ENCODE results near the gene LRRC59. TPM values are rescaled to one million over a fixed set of nuclear protein-coding genes. Genes with fewer than 3 reads are reported as not detected.

Gene LRRC59
- total RNA-seq, 1 donor from 2014 or later, result 185 TPM

DNA sequence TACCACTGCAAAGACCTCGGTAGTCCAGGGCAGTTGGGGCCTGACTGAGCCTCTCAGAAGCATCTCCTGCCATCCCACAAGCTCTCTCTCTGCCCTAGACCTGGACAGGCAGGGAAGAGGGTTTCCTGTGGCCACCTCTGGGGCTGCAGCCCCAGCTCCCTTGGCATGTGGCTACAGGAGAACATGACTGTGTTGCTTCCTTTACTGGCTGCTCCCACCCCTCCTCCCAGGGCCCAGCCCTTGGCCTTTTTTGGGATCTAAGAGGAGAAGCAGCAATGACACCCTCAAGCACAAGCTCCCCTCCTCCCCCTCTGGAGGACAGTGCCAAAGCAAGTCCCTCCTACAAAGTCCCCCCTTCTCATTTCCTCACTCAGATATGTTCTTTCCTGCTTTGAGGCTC lies 29.9 kb downstream of the LRRC59 start:
- H3K36me3 ChIP-seq (ENCODE audit: insufficient read depth, low read length), result peaks cover 34% of the 10 kb centered on the region
- H3K27ac Mint-ChIP-seq (ENCODE audit: unreplicated experiment), result no peak overlapping the region
- no peak overlapping the region for H3K27ac ChIP-seq (ENCODE audit: low read depth, low read length)
- peak overlapping the region; percentile 54 for H3K4me3 Mint-ChIP-seq (ENCODE audit: unreplicated experiment)
- peaks cover 22% of the 10 kb centered on the region for H3K4me1 ChIP-seq (ENCODE audit: insufficient read depth, low read length)
- H3K79me2 ChIP-seq (ENCODE audit: insufficient read depth, low read length), result peaks cover 25% of the 10 kb centered on the region
- H3K4me3 ChIP-seq (ENCODE audit: insufficient read depth, low read depth, low read length), result no peak overlapping the region
- no peak for FAIRE-seq
- H3K9ac ChIP-seq (ENCODE audit: low read length), result no peak overlapping the region
- peaks cover 39% of the 10 kb centered on the region for H4K20me1 ChIP-seq (ENCODE audit: insufficient read depth, low read length)
- TF ChIP-seq, protein P1, sequence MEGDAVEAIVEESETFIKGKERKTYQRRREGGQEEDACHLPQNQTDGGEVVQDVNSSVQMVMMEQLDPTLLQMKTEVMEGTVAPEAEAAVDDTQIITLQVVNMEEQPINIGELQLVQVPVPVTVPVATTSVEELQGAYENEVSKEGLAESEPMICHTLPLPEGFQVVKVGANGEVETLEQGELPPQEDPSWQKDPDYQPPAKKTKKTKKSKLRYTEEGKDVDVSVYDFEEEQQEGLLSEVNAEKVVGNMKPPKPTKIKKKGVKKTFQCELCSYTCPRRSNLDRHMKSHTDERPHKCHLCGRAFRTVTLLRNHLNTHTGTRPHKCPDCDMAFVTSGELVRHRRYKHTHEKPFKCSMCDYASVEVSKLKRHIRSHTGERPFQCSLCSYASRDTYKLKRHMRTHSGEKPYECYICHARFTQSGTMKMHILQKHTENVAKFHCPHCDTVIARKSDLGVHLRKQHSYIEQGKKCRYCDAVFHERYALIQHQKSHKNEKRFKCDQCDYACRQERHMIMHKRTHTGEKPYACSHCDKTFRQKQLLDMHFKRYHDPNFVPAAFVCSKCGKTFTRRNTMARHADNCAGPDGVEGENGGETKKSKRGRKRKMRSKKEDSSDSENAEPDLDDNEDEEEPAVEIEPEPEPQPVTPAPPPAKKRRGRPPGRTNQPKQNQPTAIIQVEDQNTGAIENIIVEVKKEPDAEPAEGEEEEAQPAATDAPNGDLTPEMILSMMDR (IDR thresholded peaks at IDR 0.05; ENCODE audit: insufficient read depth, low read depth, low read length), result no peak
- TF ChIP-seq EZH2 (IDR thresholded peaks at IDR 0.05; ENCODE audit: insufficient read depth, low read length), result no peak
- H3K4me1 Mint-ChIP-seq (ENCODE audit: low read depth, unreplicated experiment), result peaks cover 42% of the 10 kb centered on the region
- no peaks in the 10 kb centered on the region for H3K27me3 ChIP-seq (ENCODE audit: insufficient read depth, low read length)
- H3K9me3 Mint-ChIP-seq (ENCODE audit: unreplicated experiment), result no peaks in the 10 kb centered on the region
- no peak overlapping the region for H2AFZ ChIP-seq (ENCODE audit: low read depth, low read length)
- DNase-seq (ENCODE audit: low read depth), result no peak
- peaks cover 15% of the 10 kb centered on the region for H3K36me3 Mint-ChIP-seq (ENCODE audit: low read depth, unreplicated experiment)
- H3K9me3 ChIP-seq (ENCODE audit: insufficient read depth, low read depth, low read length), result no peaks in the 10 kb centered on the region
- no peaks in the 10 kb centered on the region for H3K27me3 Mint-ChIP-seq (ENCODE audit: low read depth, unreplicated experiment)
- H3K4me2 ChIP-seq (ENCODE audit: low read length), result no peak overlapping the region

DNA sequence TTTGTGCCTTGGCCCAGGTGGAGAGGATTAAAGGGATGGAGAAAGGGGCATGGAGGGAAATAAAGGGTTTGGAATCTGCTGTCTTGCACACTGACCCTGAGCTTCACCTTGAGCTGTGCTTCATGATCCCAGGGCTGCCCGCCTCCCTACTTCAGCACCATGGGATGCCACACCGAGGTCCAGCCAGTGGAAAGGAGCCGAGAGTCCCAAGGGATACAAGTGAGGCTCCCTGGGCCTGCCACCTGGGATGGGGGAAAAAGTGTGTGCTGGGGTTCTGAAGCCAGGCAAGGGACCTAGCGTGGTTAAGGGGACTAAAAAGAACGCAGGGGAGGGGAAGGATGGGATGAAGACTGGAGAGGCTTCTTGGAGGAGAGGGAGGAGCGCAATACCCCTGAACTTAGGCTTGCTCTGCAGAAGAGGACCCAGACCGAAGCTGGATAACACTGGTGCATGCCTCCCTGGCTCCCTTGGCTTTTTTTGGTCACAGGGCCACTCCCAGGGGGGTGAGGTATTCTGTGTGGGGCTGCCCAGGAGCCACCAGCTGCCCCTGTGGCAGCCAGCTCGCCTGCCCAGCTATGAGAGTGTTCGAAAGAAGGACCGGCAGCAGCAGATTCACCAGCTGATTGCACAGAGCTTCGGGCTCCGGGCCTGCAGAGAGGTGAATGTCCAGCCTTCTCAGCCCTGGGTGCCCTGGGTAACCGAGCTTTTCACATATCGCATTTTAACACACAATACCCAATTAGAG lies 31.5 kb downstream of the LRRC59 start:
- Histone ChIP-seq H3K4me2 (ENCODE audit: low read length) (no peak overlapping the region), H3K36me3 (ENCODE audit: insufficient read depth, low read length) (peaks cover 29% of the 10 kb centered on the region), H3K27me3 (ENCODE audit: insufficient read depth, low read length) (no peaks in the 10 kb centered on the region), H3K4me3 (ENCODE audit: insufficient read depth, low read depth, low read length) (no peak overlapping the region), H3K79me2 (ENCODE audit: insufficient read depth, low read length) (peaks cover 9% of the 10 kb centered on the region), H3K4me1 (ENCODE audit: insufficient read depth, low read length) (peaks cover 9% of the 10 kb centered on the region), H3K27ac (ENCODE audit: low read depth, low read length) (no peak overlapping the region), H4K20me1 (ENCODE audit: insufficient read depth, low read length) (peaks cover 36% of the 10 kb centered on the region), H3K9me3 (ENCODE audit: insufficient read depth, low read depth, low read length) (no peaks in the 10 kb centered on the region), H3K9ac (ENCODE audit: low read length) (no peak overlapping the region), H2AFZ (ENCODE audit: low read depth, low read length) (no peak overlapping the region)
- DNase-seq (ENCODE audit: low read depth), result no peak
- H3K27me3 Mint-ChIP-seq (ENCODE audit: low read depth, unreplicated experiment), result no peaks in the 10 kb centered on the region
- TF ChIP-seq EZH2 (IDR thresholded peaks at IDR 0.05; ENCODE audit: insufficient read depth, low read length), result no peak
- peaks cover 33% of the 10 kb centered on the region for H3K4me1 Mint-ChIP-seq (ENCODE audit: low read depth, unreplicated experiment)
- H3K9me3 Mint-ChIP-seq (ENCODE audit: unreplicated experiment), result no peaks in the 10 kb centered on the region
- FAIRE-seq, result no peak
- H3K36me3 Mint-ChIP-seq (ENCODE audit: low read depth, unreplicated experiment), result peaks cover 11% of the 10 kb centered on the region
- no peak overlapping the region for H3K27ac Mint-ChIP-seq (ENCODE audit: unreplicated experiment)
- peak overlapping the region; percentile 24 for H3K4me3 Mint-ChIP-seq (ENCODE audit: unreplicated experiment)

DNA sequence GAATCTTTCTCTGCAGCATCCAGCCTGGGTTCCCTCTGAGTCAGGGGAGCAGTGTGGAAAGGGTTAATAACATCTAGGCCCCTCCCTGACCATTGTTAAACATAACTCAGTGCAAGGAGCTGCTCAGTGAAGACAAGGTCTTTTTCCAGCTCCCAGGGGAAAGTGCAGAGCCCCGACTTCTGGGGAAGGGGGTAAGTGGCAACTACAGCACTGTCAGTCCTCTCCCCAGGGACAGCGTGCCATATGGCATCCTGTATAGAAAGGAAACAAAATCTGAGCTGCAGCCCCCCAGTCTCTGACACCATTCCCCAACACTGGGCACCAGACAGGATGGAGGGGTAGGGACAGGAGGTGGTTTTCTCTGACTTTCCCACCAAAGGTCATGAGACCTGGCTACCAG lies 32.2 kb downstream of the LRRC59 start:
- Histone ChIP-seq H4K20me1 (ENCODE audit: insufficient read depth, low read length) (peaks cover 32% of the 10 kb centered on the region), H3K4me2 (ENCODE audit: low read length) (no peak overlapping the region), H3K9me3 (ENCODE audit: insufficient read depth, low read depth, low read length) (no peaks in the 10 kb centered on the region), H3K36me3 (ENCODE audit: insufficient read depth, low read length) (peaks cover 26% of the 10 kb centered on the region), H3K27ac (ENCODE audit: low read depth, low read length) (no peak overlapping the region), H3K4me1 (ENCODE audit: insufficient read depth, low read length) (peaks cover 9% of the 10 kb centered on the region), H3K79me2 (ENCODE audit: insufficient read depth, low read length) (peaks cover 2% of the 10 kb centered on the region), H3K4me3 (ENCODE audit: insufficient read depth, low read depth, low read length) (no peak overlapping the region), H3K27me3 (ENCODE audit: insufficient read depth, low read length) (no peaks in the 10 kb centered on the region), H3K9ac (ENCODE audit: low read length) (no peak overlapping the region), H2AFZ (ENCODE audit: low read depth, low read length) (no peak overlapping the region)
- no peak overlapping the region for H3K27ac Mint-ChIP-seq (ENCODE audit: unreplicated experiment)
- no peaks in the 10 kb centered on the region for H3K9me3 Mint-ChIP-seq (ENCODE audit: unreplicated experiment)
- DNase-seq (ENCODE audit: low read depth) (no peak), FAIRE-seq (no peak)
- no peaks in the 10 kb centered on the region for H3K27me3 Mint-ChIP-seq (ENCODE audit: low read depth, unreplicated experiment)
- H3K4me1 Mint-ChIP-seq (ENCODE audit: low read depth, unreplicated experiment), result peaks cover 31% of the 10 kb centered on the region
- TF ChIP-seq EZH2 (IDR thresholded peaks at IDR 0.05; ENCODE audit: insufficient read depth, low read length), result no peak
- TF ChIP-seq, protein P1 (IDR thresholded peaks at IDR 0.05; ENCODE audit: insufficient read depth, low read depth, low read length), result no peak
- peak overlapping the region; percentile 24 for H3K4me3 Mint-ChIP-seq (ENCODE audit: unreplicated experiment)
- peaks cover 9% of the 10 kb centered on the region for H3K36me3 Mint-ChIP-seq (ENCODE audit: low read depth, unreplicated experiment)
